SH-SY5Y (cell line): ENCODE measurements around the gene KNOP1.

ENCODE experiments used
- GATA2 ChIP-seq: IDR thresholded peaks from 2 replicates; pipeline ENCODE4 v1.6.1; 2011; ENCODE audit warnings: mild to moderate bottlenecking, low read depth, low read length
- GATA3 ChIP-seq: IDR thresholded peaks from 2 replicates; pipeline ENCODE4 v1.6.1; 2011; ENCODE audit warnings: low read depth, mild to moderate bottlenecking, low read length, moderate library complexity

DNA sequence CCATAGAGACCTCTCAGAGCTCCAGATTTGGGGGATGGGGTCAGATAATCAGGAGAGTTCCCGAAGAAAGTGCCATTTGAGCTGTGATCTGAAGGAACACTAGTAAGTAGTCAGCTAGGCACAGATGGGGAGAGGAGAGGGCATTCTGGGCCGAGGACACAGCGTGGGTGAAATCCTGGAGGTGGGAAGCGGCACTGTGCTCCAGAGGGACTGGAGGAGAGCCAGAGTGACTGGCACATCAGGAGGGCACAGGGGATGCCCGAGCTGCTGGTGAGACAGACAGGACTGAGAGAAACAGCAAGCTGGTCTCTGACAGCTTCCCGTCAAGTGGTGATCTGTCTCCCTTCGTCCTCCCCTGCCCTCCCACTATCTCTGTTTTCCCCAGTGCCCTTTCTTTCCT lies 40.6 kb downstream of the KNOP1 start:
- TF ChIP-seq GATA2, result no peak
- no peak for TF ChIP-seq GATA3
